HG02623 (cell line): ENCODE data around the gene UCHL1.
"Not testable (repeated sequence)": the region's sequence is repeated elsewhere in the genome, so short reads cannot be mapped to it uniquely, and the experiment has no call there.

Experiments
- ATAC-seq: cut with Tn5 transposase; IDR thresholded peaks from one replicate; pipeline ENCODE4 v1.9.1; 2021; ENCODE audit warnings: moderate library complexity; ENCODE audit not compliant: unreplicated experiment

The UCHL1 gene

GRCh38 chr4:41236032-41236431, 20.7 kb upstream of the UCHL1 start:
- ATAC-seq = no peak

- ATAC-seq = no peak
These were observed 20.2 kb upstream of the UCHL1 start for GRCh38 chr4:41236508-41236907.

- no peak for ATAC-seq
These were observed 14.8 kb upstream of the UCHL1 start for GRCh38 chr4:41241919-41242318.

- ATAC-seq = no peak
These were observed 10.7 kb upstream of the UCHL1 start for GRCh38 chr4:41245983-41246382.

- no peak for ATAC-seq
These were observed 493 bp upstream of the UCHL1 start for GRCh38 chr4:41256131-41256739.

- ATAC-seq = peak; percentile 52
These were observed 651 bp downstream of the UCHL1 start for GRCh38 chr4:41257257-41257901.

- ATAC-seq = no peak
These were observed 1.2 kb downstream of the UCHL1 start for GRCh38 chr4:41257906-41258305.

- ATAC-seq = no peak
These were observed 2.1 kb downstream of the UCHL1 start for GRCh38 chr4:41258783-41259182.

- no peak for ATAC-seq
These were observed 3.5 kb downstream of the UCHL1 start for GRCh38 chr4:41260116-41260733.

GRCh38 chr4:41262198-41262597, 5.5 kb downstream of the UCHL1 start:
- no peak for ATAC-seq

- no peak for ATAC-seq
These were observed 7.5 kb downstream of the UCHL1 start for GRCh38 chr4:41264212-41264611.

GRCh38 chr4:41267997-41268396, 11.3 kb downstream of the UCHL1 start:
- ATAC-seq = no peak

- no peak for ATAC-seq
These were observed 12.2 kb downstream of the UCHL1 start for GRCh38 chr4:41268721-41269517.

- ATAC-seq = no peak
These were observed 13.0 kb downstream of the UCHL1 start for GRCh38 chr4:41269682-41270081.

GRCh38 chr4:41275931-41276330, 19.2 kb downstream of the UCHL1 start:
- ATAC-seq = not testable (repeated sequence)

- no peak for ATAC-seq
These were observed 23.3 kb downstream of the UCHL1 start for GRCh38 chr4:41280010-41280409.

GRCh38 chr4:41281038-41281634, 24.4 kb downstream of the UCHL1 start:
- peak; percentile 95 for ATAC-seq

- no peak for ATAC-seq
These were observed 25.6 kb downstream of the UCHL1 start for GRCh38 chr4:41282366-41282765.

- no peak for ATAC-seq
These were observed 28.6 kb downstream of the UCHL1 start for GRCh38 chr4:41285202-41285863.

- no peak for ATAC-seq
These were observed 29.1 kb downstream of the UCHL1 start for GRCh38 chr4:41285864-41286235.

- no peak for ATAC-seq
These were observed 30.3 kb downstream of the UCHL1 start for GRCh38 chr4:41287005-41287404.
